Measurements from ENCODE around the gene TNFRSF1B.

The TNFRSF1B gene

DNA sequence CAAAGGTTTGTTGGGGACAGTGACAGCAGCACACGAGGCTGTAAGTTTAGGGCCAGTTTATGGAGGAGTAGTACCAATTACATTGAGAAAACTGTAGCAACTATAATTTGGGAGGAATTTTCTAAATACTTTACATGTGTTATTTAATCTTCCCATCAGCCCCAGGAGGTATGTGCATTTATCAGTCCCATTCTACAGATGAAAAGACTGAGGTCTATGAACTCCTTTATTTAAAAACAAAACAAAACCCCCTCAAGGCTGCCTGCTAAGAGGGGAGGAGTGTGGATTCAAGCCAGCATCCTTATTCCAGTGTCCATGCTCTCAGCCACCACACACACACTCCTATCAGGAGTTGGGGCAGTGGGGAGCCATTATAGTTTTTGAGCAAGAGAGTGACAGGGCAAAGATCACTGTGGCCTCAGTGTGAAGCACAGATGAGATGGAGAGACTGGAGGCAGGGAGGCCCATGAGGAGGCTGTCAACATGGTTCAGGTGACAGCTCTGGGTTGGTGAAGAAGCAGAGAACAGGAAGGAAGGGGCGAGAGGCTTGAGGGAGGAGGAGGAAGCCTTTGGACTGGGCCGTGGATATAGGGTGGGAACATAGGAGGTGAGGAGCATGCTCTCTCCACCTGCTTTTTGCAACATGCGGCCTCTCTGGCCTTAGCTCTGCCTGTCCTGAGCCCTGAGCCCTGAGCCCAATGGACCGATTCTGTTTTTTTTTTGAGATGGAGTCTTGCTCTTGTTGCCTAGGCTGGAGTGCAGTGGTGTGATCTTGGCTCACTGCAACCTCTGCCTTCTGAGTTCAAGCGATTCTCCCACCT, 9.7 kb downstream of the TNFRSF1B start:
- DNase-seq: no peak

DNA sequence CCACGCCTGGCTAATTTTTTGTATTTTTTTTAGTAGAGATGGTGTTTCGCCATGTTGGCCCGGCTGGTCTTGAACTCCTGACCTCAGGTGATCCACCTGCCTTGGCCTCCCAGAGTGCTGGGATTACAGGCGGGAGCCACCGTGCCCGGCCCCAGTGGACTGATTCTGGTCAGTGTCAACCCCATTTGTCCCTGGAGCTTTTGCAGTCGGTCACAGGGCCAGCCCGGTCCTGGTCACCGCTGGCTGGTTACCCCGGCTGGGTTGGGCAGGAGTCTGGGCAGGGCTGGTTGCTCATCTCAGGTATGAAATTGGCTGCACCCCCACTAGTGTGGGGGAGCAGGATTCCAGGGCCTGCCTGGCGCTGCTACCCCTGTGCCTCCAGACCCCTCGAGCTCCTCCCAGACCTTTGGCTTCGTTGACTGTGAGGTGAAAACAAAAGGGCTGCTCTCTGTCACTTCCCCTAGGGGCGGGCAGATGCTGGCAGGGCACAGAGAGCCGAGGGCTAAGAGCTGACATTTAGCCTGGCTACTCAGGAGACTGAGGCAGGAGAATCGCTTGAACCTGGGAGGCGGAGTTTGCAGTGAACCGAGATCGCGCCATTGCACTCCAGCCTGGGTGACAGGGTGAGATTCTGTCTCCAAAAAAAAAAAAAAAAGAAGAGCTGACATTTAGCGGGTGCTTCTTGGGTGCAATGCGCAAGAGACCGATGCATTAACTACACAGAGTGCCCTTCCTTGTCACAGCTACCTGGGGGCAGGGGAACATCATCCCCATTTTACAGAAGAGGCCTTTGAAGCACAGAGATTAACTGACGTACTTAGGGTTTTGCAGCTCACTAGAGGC, 10.6 kb downstream of the TNFRSF1B start:
- DNase-seq: no peak

DNA sequence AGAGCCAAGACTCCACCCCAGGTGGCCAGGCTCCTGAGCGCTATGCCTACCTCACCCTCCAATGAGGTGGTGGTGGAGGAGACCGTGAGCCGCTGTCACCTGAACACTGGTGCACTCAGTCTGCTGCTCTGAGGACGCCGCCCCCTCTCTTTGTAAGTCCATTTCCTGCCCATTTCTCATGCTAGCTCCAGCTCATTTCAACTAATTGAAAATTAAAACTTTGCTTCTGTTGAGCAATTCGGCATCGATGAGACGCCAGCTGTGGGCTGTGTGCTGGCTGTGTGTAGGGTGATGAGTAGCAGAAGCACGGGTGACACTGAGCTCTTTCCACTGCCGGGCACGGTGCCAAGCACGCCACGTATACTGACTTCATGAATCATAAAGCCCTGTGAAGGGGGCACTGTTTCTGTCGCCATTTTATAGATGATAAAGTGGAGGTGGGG, 11.2 kb downstream of the TNFRSF1B start:
- no peak for DNase-seq

DNA sequence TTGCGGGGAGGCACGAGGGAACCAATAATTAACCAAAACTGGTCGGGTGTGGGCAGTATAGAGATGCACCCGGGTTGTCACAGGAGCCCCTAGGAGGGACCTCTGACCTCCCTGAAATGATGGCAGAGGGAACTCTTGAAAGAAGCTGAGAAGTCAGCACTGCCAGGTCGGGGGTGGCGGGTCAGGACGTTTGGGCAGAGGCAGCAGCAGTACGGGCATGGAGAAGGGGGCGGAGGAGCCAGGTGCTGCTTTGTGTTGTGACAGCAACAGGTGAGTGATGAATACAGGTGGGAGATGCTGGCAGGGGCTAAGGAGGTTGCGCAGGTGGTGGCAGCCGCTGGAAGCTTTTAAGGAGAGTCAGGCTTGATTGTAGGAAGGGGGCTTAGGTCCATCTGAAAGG, 11.7 kb downstream of the TNFRSF1B start:
- DNase-seq: no peak

DNA sequence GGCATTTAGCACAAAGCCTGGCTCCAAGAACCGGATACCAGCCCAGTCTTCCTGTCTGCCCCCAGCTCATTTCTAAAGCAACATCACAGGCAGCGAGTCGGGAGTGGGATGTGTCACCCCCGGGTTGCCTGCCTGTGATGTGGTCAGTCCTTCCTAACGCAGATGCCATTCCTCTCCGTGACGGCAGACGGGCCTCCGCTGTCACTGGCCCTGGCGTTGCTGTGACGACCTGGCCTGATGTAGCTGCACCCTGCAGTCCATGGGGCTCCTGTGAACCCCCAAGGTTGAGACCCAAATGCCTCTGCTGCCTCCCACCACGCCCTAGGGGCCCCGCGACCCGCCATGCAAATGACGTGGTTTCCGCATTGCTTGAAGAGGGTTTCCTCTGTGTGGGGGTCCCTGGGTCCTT, 12.3 kb downstream of the TNFRSF1B start:
- no peak for DNase-seq

DNA sequence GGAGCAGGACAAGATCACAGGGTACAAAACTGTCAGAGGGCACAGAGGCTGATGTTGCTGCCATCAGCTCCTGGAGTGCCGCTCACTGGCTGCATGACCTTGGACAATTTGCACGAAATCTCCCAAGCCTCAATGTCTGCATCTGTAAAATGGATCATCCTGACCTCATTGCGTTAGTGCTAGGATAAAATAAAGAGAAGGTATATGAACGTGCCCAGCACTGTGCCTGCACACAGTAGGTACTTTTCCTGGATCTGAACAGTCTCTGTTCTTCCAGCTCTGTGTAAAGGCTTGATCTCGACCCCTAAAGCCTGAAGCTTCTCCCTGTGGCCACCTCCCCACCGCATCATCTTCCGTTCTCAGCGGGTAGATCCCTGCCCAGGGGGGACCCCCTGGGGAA, 12.9 kb downstream of the TNFRSF1B start:
- no peak for DNase-seq

DNA sequence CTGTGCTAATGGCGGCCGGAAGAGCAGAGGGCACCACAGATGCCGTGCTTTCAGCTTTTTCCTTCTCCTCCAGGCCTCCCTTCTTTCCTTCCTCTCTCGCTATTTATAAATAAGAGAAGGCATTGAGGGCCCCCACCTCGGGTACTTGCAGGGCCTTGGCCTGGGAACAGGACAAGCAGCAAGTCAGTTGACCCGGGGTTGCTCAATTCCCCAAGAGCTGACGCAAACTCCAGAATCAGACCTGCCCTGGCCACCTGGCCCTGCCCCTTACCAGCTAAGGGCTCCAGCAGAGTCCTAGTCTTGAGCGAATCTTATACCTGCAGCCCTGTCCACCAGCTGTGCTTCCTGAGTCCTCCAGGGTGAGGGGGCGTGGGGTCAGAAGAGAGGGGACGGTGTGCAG, 13.5 kb downstream of the TNFRSF1B start:
- no peak for DNase-seq

DNA sequence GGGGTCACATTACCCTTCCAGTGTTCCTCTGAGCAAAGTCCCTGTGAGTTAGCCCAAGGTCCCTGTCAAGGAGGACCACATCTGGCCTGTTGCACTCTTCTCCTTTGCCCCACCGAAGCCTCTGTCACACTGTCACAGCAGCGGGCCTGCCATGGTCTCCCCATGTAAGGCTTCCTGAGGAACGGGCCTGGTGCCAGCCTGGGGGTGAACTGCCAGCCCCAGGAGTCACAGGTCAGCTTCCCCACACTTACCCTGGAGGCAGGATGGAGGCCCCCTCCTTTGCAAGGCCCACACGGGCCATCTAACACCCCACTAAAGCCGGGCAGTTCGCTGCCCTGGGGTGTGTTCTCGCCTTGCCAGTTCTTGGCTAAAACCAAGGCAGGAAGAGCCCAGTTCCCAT, 14.1 kb downstream of the TNFRSF1B start:
- DNase-seq: no peak

DNA sequence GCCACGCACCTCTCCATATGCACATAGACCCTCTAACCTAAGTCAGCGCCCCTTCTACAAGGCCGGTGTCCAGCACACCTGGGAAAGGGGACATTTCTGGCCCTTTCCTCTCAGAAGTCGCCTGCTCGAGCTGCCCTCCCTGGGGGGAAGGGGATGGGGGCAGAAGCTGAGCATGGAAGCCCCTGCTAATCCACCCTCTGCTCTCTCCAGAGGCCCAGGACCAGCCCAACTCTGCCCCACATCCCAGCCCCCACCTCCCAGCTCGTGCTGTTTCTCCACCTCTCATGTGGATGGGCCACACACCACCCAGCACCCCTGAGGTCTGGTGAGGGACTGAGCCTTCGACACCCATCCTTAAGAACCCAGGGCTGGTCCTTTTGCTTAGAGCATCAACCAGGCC, 14.8 kb downstream of the TNFRSF1B start:
- no peak for DNase-seq

DNA sequence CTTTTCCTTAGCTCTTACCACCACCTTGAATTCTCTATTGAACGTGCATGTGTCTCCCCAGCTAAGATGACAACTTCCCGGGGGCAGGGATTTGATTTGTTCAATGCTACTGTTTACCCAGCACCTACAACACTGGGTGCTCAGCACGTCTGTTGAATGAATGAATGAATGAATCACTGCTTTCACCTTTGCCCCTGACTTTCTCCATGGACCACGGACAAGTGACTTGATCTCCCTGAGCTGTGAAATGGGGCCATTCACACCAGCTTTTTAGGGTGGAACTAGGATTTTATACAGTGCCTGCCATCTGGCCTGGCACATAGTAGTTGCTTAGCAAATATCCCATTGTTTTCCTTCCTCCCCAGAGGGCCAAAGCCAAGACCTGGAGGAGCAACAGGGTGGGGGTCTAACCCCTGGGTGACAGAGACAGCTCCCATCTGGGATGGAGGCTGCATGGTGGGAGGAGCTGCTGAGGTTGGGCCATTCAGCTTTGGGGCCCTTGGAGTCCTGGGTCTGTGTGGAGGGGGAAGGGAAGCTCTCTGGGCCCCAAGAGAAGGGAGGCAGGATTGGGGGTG, 15.7 kb downstream of the TNFRSF1B start:
- no peak for DNase-seq

DNA sequence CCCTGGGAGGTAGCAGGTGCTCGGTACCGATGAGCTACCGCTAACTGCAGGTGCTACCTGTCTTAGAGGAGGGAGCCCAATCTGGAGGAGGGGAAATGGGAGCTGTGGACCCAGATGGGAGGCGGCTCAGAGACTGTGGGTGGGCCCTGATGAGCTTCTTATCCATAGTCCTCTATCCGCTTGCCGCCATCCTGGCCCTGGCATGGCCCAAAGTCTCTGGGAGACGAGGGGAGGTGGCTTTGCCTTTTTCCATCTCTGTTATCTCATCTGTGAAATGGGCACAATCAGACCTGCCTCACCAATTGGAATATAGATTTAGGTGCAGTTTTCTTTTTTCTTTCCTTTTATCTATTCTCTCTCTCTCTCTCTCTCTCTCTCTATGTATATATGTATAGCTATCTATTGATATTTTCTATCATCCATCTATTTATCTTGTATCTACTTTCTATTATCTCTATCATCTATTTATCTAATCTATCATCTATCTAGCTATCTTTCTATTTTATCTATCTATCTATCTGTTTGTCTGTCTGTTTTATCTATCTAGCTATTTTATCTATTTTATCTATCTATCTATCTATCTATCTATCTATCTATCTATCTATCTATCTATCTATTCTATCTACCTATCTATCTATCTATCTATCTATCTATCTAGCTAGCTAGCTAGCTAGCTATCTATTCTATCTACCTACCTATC, 16.5 kb downstream of the TNFRSF1B start:
- DNase-seq: no peak

DNA sequence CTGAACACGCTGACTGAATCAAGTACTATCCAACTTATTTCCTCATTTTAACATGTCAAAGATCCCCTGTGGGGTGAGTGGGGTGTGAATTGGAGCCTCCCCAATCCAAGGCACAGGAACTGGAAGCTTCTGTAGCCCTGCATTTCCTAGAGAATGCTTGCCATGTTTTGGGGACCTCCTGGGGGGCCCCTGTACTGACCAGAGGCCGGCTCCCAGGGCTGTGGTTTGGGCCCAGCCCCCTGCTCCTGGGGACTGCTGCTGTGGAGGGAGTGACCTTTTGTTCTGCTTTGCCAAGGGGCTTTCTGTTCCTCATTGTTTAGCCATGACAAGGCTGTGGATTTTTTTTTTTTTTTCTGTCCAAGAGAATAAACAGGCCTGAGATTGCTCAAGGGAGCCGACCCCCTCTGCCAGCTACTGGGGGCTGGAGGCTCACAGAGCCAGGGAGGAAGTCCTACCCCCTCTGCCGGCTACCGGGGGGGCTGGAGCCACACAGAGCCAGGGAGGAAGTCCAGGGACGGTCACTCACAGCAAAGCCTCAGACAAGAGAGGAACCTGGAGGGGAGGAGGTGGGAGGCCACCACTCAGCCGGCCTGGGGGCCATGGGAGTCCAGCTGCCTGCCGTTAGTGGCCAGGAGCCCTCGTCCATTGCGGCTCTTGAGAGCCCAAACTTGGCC, 17.4 kb downstream of the TNFRSF1B start:
- no peak for DNase-seq

DNA sequence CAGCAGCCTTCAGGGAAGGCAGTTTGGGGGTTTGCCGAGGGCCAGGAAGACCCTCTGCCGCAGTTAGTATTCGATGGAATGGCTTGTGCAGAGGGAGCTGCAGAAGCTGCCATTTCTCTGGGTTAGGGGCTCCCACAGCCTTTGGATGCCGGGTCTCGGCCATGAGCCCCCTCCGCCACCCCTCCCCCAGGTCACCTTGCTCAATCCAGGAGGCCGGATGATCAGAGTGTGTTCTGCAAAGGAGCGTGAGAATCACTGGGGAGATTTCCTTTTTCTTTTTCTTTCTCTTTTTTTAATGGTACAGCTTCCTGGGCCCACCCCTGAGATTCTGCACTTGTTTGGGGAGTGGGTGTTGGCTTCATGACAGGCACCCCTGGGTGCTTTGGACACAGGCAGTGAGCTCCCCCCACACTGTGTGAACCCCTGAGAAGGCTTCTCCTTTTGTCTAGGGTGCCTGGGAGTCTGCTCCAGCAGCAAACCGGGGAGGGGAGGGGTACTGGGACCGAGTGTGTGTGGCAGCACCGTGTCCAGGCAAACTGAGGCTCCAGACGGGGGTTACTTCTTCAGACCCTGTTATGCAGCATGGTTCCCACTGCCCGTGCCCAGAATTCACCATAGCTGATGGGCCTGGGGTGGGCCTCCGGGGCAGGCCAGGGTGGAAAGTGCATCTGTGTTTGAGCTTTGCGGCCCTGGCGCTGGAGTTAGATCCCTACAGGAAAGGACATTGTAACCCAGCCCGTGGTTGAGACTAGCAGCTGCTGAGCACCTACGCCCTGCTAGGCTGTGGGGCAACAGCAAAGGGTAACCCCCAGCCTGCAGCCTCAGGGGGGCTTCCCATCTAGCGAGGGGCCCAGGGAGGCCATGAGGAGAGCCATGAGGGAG, 18.5 kb downstream of the TNFRSF1B start:
- no peak for DNase-seq

DNA sequence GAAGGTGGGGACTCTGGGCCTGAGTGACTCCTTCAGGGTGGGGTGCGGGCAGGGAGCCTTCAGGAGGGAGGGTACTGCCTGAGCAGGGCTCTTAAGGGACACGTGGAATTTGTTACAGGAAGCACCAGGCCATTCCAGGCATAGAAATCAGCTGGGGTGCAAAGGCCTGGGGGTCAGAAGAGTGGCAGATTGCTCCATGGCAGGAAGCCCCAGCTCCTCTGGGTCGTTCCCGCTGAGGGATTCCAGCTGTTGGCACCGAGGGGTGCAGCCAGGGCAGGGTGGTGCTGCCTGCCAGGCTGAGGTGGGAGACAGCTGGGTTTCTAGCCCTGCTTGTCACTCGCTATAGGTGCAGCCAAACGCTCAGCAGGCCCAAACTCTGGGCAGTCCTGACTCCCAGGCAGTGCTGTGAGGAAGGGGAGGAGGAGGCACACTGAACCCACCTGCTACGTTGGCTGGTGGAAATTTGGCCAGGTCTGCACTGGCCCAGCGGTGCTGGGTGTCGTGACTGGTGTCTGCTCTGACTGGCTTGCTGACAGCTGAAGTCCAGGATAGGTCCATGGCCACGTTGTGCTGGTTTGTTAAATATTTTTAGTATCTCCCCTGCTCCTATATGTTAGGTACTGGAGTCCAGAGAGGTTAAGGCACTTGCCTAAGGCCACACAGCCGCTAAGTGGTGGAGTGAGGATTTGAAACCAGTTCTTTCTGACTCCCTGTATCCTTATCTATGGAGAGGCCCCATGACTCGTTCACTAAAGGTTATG, 19.3 kb downstream of the TNFRSF1B start:
- no peak for DNase-seq

DNA sequence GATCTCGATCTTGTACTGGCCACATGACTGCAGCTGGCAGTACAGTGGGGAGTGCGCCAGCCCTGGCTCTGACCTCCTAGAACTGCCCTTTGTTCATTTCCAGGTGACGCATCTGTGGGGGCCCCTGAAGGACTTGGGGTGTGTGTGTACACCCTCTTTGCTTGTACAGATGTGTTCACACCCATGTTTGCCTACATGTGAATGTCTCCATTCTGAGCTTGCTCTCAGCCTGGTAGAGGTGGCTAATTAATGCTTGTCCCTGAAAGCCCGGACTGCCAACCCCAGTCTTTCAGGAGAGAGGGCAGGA, 19.8 kb downstream of the TNFRSF1B start:
- DNase-seq: no peak

DNA sequence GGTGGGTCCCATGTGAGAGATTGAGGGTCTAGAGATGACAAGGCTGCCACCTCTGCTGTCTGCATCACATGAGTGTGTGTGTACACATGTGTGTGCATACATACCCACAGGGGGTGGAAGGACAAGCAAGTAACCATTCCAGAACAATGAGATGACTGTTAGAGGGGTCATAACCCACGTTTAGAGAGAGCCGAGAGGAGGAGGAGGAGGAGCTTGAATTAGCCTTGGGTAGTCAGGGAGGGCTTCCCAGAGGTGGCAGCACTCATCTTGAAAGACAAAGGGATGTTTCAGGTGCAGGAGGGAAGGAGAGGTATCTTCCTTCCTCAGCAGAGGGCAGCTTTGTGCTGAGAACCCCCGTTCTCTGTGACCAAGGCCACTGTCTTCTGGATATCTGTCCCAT, 21.3 kb downstream of the TNFRSF1B start:
- no peak for DNase-seq

DNA sequence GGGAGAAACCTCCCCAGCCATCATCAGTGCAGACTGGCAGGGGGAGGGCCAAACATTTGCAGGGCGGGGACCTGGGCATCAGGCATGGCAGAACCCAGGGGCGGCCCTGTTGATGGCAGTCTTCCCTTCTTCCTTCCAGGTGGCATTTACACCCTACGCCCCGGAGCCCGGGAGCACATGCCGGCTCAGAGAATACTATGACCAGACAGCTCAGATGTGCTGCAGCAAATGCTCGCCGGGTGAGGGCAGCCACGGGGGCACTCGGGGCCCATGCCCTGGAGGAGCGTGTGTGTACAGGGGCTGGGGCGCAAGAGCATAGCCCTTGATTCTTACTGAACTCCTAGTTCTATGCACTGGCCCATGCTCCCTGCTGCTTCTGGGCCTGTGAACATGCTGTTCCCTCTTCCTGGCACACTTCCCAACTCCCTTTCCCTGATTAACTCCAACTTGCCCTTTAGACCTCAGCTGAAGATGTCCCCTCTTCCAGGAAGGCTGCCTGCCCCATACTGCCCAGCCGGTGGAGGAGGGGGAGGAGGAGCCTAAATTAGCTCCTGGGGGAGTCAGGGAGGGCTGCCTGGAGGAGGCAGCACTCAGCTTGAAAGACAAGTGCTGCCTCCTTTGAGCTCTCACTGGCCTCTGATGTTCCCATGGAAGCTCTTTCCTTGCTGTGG, 22.0 kb downstream of the TNFRSF1B start:
- no peak for DNase-seq

DNA sequence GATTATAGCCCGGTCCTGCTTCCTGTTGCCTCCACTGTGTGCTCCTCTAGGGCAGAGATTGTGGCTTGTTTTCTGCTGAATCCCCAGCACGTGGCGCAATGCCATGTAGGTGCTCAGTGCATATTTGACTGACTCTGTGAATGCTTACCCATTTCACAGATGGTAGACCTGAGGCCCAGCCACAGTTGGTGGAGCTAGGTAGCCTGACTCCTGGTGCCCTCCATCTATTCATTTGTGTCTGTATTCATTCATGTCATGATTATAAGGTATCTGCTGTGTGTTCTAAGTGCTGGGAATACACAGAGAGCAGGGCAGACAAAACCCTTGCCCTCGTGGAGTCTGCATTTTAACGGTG, 22.5 kb downstream of the TNFRSF1B start:
- DNase-seq: no peak

DNA sequence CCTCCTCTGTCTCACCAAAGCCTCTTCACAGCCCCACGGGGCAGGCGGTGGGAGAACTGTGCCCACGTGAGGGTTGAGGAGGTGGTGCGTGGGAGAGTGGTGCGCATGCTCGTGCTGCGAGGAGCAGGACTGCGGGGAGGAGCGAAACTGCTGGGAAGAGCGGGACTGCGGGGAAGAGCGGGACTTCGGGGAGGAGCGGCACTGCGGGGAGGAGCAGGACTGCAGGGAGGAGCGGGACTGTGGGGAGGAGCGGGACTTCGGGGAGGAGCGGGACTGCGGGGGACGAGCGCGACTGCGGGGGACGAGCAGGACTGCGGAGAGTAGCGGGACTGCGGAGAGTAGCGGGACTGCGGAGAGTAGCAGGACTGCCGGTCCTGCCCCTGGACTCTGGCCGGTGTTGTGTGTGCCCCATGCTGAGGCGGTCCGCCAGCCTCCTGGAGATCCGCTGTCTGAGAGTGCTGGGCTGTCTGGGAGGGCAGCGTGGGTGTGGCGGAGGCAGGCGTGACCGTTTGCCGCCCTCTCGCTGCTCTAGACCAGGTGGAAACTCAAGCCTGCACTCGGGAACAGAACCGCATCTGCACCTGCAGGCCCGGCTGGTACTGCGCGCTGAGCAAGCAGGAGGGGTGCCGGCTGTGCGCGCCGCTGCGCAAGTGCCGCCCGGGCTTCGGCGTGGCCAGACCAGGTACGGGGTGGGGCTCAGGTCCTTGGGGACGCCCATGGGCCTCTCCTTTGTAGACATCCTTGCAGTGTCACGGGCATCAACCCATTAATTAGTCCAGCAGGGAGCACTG, 24.6 kb downstream of the TNFRSF1B start:
- no peak for DNase-seq
